NCI-H1436 (cell line): ENCODE measurements around the gene UXS1.

Source experiments
- DNase-seq: peaks from one replicate; lab custom pipeline; 2025; lab: John Stamatoyannopoulos, UW

Gene UXS1

GRCh38 chr2:106189325-106189724, 4.8 kb downstream of the UXS1 start:
- DNase-seq: no peak

DNA sequence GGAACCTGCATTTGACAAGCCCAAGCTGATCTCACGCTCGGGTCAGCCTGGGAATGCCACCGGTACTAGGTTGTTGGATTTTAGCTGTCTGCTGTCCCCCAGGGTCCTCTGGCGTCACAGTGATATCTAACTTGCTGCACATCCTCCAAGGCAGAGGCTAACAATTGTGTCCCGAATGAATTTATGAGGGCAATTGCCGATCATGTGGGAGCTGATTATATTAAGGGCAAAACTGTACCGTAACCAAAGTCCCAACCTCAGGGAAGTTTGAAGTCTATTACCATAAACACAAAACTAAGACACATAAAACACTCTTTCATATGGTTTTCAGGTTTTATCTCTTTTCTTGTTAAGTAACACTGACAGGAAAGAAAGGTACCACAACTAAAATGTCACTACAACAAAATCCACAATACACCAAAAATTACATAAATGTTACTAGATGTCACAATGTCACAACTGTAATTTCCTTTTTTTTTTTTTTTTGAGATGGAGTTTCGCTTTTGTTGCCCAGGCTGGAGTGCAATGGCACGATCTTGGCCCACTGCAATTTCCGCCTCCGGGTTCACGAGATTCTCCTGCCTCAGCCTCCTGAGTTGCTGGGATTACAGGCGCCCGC, 6.7 kb downstream of the UXS1 start:
- DNase-seq: no peak

DNA sequence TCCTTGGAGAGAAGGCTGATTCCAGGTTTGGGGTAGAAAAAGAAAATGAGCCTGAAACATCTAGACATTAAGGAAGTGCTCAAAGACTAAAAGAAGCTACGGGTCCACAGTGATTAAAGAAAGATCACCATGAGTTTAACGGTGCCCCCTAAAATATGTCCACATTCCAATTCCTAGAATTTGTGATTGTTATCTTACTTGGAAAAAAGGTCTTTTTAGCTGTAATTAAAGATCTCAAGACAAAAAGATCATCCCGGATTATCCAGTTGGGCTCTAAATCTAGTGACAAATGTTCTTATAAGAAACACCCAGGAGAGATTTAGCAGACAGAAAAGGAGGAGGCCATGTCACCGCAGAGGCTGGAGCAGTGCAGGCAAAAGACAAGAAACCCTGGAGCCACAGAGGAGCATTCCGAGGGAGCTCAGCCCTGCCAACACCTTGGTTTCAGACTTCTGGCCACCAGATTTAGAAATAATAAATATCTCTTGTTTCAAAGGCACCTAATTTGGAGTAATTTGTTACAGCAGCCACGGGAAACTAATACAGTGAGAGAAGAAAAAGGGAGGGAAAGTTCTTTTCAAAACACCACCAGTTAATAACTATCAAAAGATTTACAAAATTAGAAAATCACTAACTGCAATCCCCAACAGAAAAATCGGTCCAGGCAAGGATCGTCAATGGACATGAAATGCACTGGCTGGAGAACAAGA, 8.5 kb downstream of the UXS1 start:
- no peak for DNase-seq

DNA sequence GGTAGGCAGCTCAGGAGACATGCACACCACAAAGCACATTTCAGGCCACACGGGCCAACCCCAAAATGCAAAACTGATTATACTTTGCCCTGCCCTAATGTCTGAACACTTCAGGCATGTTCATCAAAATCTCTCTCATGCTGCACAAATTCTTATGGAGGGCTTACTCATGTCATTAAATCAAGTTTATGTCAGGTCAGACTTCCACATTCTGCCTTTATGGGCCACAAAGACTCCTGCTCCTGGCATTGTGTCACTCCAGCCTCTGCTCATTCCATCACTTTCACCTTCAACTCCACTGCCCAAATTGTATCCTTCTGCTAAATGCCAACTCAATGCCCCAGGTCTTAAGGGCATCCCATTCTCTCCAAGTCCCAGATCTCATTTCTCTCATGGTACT, 9.2 kb downstream of the UXS1 start:
- DNase-seq: no peak

DNA sequence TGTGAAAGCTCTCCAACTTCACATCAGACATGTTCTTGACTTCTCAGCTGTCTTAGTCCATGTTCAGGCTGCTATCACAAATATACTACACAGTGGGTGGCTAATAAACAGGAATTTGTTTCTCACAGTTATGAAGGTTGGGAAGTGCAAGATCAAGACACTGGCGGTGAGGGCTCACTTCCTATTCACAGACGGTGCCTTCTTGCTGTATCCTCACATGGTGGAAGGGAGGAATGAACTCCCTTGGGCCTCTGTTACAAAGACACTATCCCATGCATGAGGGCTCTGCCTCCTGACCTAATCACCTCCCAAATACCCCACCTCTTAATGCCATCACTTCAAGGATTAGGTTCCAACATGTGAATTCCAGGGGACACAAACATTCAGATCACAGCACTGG, 9.7 kb downstream of the UXS1 start:
- DNase-seq: no peak

GRCh38 chr2:106183101-106183696, 10.9 kb downstream of the UXS1 start:
- no peak for DNase-seq

DNA sequence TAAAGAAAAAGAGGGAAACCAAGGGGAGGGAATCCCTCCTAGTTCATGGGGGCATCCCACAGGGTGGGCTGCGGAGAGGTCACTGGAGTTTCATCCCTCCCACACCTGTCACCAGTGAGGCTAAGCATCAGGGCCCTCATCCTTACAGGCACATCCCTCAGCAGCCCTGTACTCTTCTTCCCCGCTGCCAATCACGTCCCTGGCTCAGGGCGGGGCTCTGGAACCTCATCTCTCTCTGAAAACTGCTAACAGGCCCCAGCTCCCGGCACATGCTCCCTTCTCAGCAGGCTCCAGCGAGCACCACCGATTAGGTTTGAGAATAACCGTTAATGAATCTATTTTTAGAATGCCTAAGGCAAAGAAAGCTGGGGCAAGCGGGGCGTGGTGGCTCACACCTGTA, 13.0 kb downstream of the UXS1 start:
- no peak for DNase-seq

- no peak for DNase-seq
These were observed 13.5 kb downstream of the UXS1 start for GRCh38 chr2:106180602-106181001.

DNA sequence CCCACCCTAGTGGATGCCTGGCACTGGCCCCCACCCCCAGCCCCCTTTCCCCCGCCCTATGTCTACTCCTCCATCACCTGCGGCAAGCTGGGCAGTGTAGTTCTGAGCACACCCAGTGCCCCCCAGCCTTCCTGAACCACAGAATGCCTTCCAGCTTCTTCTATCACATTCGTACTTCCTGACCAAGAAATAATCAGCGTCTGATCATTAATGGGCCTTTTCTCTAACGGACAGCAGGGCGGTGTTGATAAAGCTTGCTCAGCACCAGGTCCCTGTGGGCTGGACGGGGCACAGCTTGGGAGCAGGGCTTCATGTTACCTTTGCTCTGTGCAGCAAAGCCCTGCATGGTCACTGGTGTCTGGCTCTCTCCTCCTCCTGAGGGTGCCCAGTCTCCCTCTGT, 15.4 kb downstream of the UXS1 start:
- no peak for DNase-seq

- no peak for DNase-seq
These were observed 16.5 kb downstream of the UXS1 start for GRCh38 chr2:106177581-106177980.

DNA sequence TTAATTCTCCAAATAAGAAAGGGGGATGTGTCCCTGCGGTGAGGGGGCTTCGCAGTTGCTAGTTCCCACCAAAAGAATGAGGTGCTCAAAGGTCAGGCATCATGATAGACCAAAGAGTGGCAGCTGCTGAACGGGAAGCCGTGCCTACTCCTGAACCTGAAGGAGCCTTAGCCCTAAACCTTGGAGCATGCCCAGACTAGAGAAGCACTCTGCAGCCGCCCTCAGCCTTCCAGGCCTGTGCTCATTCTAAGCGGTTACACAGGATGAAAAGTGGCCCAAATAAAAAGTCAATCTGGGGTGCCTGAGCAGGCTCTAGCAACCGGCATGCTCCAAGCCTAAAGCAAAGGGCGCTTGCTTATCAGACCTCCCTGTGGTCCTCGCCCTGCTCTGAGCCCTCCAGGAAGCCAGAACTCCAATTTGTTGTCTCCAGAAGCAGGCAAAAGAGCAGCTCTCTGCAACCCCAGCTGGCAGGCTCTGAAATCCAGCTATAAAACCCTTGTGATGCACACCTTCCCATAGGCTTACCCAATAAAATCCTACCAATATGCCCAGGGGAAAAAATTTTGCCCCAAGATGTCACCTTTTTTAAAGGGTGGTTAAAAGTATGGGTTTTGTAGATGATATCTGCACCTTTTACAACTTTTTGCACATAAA, 17.5 kb downstream of the UXS1 start:
- DNase-seq: no peak

- no peak for DNase-seq
These were observed 18.8 kb downstream of the UXS1 start for GRCh38 chr2:106175086-106175850.

- no peak for DNase-seq
These were observed 20.0 kb downstream of the UXS1 start for GRCh38 chr2:106174056-106174455.

DNA sequence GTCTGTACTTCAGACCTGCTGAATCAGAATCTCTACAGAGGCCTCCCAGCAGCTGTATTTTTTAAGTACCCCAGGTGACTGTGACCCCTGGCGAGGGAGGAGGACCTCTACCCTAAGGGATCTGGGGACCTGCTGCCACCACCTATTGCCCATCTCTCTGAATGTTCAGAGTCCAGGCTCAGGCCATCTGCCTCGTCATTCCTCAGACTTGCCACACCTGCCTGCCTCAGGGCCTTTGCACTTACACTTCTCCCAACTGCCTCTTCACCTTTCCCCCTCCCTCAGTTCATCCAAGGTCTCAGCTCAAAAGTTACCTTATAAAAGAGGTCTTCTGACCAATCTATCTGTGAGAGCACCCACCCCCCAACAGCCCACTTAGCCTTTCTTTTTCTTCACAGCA, 21.5 kb downstream of the UXS1 start:
- no peak for DNase-seq

GRCh38 chr2:106168657-106169056, 25.4 kb downstream of the UXS1 start:
- no peak for DNase-seq

- no peak for DNase-seq
These were observed 27.0 kb downstream of the UXS1 start for GRCh38 chr2:106167067-106167466.

- no peak for DNase-seq
These were observed 28.5 kb downstream of the UXS1 start for GRCh38 chr2:106165561-106165960.

DNA sequence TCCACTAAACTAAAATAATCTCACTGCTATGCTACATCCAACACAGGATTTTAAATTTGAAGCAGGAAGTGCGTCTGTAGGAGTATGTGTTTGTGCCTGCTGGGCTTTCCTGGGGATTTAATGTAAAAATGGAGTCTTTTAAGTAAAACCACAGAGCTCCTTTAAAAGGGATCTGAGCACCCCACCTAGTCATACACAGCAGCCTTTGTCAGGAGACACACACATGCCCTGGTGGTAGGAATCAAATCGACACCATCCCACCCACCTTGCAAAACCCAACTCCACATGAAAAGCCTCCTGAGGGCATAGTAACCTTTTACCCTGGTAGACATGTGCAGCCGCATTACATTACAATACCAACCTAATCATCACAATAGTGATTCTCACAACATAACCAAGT, 29.1 kb downstream of the UXS1 start:
- DNase-seq: no peak

DNA sequence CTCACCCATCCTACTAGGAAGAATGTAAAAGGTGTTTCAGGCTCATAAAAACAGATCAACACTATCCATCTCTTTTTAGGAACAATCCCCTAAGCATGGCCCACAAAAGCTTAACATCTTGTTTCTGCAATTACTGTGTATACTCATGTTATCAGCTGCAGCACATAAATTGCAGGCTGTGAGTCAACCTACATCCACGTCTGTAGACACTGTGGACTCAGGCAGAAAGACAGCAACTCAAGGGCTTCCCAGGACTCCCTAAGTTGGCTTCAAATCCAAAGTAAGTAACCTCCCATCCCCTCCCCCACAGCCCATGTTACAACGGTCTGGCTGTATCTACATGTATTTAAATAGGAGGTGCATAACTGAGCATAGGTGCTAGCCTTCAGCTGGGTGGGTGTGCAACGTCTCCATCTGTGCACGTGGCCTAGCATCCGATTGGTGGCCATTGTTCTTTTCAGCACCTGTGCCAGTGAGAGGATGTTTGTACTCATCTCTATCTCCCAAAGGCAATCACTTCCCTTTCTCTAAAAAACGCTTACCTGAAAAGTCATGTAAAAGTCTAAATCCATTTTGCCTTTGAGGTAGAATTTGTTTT, 30.1 kb downstream of the UXS1 start:
- DNase-seq: no peak

GRCh38 chr2:106161938-106162820, 31.9 kb downstream of the UXS1 start:
- DNase-seq: no peak

DNA sequence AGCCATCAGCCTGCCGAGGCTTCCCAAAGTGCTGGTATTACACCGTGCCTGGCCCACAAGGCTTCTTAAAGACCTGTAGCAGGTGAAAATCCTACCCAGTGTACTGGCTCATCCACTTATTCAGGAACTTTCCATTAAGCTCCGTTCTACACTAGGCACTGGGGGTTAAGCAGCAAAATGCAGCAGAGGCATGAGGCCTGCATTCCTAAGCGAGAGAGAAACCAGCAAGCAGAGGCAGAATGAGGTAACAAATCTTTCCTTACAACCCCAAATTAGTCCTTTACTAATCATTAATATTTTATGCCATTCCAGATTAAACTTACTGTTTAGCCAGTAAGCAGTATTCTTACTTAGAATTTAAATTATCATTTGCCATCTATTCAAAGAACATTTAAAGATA, 32.8 kb downstream of the UXS1 start:
- no peak for DNase-seq
